RPMI8226 (cell line): ENCODE measurements around the gene SEPTIN12.
A peak's percentile ranks its signal among the peaks of the same experiment; 100 is the strongest.

Experiments used
- DNase-seq: peaks from one replicate; pipeline ENCODE4 v3.0.0-alpha.2; 2015

Gene SEPTIN12

DNA sequence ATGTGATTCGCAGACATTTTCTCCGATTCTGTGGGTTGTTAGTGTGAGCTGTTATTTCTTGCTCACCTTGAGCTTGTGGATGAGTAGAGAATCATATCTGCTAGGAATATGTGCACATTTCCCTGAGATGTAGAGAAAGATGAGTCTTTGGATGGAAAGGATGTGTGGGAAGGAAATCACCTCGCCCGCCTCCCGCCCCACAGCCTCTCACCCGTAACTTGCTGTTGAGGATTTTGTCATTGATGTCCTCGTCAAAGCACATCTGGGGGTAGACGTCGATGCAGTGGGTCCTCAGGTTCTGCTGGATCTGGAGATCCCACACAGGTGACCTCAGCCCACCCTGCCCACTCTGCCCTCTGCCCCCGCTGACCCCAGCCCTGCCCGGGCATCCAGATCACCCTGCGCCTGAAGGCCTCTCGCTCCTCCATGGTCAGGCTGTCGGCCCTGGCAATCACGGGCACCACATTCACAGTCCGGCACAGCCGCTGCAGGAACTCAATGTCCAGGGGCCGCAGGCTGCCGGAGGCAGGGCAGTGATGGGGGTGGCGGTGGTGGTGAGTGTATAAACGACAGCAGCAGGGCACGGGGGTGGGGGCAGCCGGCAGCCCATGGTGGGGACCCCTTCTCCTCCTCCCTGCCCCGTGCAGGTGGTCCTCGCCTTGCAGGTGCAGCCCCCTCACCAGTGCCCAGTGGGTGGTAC is 4.7 kb downstream of the SEPTIN12 start:
- DNase-seq = no peak

DNA sequence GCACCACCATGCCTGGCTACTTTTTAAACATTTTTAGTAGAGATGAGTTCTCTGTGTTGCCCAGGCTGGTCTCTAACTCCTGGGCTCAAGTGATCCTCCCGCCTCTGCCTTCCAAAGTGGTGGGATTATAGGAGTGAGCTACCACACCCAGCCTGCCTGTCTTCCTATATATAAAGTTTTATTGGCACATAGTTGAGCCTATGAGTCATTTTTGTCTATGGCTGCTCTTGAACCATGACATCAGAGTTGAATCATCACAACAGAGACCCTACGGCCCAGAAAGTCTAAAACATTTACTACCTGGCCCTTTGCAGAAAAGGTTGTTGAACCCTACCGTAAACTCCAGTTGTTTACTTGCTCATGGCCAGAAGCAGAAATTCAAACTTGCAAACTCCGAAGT is 7.9 kb downstream of the SEPTIN12 start:
- no peak for DNase-seq

DNA sequence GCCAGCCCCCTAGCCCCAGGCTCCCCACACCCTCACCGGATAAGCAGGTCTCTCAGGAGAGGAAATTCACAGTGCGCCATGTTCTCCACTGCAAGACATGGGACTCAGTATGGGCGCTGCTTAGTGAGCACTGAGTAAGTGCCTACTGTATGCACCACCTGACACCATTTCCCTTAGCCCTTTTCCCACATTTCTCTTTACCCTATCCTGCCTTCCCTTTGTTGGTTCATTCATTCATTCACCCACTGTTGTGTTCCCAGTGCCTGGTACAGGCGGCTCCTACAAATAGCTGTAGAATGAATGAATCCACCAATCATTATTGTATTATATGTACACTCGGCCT is 10.1 kb downstream of the SEPTIN12 start:
- DNase-seq = no peak

- DNase-seq = no peak
Observed at GRCh38 chr16:4777339-4778049, 10.7 kb downstream of the SEPTIN12 start.

DNA sequence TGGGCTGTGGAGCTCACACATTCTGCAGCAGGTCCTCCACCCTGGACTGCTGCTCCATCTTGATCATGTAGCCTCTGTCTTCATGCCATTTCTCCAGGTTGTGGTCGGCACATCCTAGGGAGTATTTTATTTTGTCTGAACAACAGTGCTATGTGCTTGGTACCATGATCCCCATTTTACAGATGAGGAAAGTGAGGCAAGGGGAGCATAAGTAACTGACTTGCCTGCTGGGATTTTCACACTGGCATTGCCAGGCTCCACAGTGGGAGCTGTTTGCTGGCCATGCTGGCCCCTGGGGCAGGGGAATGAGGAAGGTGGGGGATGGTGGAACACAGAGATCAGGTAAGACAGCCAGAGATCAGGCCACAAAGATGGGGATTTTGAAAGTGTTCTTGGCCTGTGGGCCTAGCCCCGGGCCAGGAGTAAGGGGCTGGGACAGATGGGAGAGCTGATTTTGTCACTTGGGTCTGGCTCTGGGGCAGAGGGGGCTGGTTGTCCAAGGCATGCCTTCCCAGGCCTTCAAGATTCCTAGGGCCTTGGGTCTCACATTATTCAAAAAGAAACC is 11.9 kb downstream of the SEPTIN12 start:
- no peak for DNase-seq

- DNase-seq = no peak
Observed at GRCh38 chr16:4775005-4775404, 13.1 kb downstream of the SEPTIN12 start.

- no peak for DNase-seq
Observed at GRCh38 chr16:4772351-4772750, 15.8 kb downstream of the SEPTIN12 start.

DNA sequence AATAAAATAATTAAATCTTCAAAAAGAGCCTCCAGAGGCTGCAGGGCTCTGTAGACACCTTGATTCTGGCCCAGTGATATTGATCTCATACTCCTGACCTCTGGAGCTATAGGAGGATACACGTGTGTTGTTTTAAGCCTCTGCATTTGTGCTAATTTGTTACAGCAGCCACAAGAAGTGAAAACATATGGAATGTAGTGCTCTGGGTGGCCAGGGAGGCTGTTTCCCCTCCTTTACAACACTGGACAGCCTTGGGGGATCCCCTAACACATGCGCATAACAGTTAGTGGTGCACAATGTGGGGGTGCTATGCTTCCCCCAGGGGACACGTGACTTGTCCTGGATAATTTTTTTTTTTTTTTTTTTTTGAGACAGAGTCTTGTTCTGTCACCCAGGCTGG is 16.5 kb downstream of the SEPTIN12 start:
- no peak for DNase-seq

DNA sequence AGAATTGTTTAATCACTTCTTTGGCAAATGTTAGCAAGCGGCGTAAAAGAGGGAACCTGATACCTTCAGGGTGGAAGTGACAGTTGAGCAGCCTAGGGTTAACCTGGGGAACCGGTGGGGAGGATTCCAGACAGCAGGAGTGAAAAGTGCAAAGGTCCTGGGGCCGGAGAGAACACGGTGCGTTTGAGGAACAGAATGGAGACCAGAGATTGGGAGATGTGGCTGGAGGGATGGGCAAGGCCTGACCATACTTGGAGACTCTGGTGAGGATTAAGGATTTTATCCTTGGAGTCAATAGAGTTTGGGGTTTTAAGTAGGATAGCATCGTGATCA is 18.9 kb downstream of the SEPTIN12 start:
- DNase-seq = no peak

- DNase-seq = peak; percentile 94
Observed at GRCh38 chr16:4768549-4769305, 19.4 kb downstream of the SEPTIN12 start.

- peak; percentile 59 for DNase-seq
Observed at GRCh38 chr16:4767872-4768548, 20.1 kb downstream of the SEPTIN12 start.

DNA sequence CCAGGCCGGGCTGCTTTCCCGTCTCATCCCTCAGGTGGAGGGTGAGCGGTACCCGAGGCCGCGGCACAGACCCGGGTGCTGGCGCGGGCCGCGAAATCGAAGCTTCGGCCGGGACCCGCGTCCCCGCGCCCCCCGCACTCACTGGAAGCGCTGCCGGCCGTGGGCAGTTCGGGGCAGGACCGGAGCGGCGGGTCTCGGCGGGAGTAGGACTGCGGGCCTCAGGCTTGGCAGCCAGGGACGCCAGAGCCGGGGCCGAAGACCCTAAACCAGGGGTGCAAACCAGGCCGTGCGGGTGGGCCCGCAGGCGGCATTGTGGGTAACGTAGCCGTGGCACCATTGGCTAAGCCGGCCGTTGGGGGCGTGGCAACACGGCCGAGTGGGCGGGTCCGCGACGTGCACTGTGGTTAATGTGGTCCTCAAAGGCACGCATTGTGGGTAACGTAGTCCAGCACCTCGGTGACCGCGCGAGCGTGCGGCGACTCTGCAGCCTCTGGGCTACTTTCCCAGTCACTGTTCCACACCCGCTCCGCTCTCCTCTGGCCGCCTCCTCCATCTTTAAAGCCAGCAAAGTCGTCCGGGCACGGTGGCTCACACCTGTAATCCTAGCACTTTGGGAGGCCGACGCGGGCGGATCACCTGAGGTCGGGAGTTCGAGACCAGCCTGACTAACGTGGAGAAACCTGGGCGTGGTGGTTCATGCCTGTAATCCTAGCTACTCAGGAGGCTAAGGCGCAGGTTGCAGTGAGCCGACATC is 21.1 kb downstream of the SEPTIN12 start, which contains the start of gene ZNF500:
TSS of gene ZNF500 (minus strand) at position 288 of the 754 bp plus-strand sequence. CDS start 1,184 bp downstream, outside the sequence.
- peak; percentile 99 for DNase-seq

DNA sequence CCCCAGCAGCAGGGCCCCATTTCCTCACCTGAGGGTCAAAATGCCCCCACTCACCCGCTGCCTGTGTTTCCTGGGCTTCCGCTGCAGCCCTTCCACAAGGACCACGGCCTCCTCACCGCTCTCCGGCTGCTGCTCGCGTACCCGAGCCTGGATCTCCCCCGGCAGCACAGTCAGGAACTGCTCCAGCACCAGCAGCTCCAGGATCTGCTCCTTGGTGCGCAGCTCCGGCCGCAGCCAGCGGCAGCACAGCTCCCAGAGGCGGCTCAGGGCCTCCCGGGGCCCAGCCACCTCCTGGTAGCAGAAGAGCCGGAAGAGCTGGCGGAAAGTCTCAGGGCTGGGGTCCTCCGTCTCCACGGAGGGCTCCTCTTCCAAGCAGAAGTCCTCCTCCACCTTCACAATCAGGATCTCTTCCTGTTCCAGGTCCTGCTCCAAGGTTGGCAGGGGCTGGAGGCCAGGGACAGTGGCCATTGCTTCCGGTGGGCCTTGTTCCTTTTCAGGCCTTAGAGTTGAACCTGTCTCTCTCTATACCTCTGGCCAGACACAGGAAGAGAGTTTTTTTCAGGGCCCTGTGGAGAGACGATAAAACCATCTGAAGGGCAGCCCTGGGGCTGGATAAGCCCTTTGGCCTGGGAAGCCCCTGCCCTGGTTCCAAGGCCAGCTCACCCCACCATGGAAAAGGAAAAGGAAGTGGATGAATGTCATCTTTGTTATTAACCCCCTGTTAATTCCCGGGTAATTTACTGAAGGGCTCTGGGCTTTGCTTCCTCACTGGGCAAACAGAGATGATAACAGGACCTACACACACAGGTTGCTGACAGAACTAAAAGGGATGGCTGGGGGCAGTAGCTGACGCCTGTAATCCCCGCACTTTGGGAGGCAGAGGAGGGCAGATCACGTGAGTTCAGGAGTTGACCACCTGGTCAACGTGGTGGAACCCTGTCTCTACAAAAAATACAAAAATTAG is 22.4 kb downstream of the SEPTIN12 start:
- DNase-seq = no peak

- no peak for DNase-seq
Observed at GRCh38 chr16:4763791-4764190, 24.4 kb downstream of the SEPTIN12 start.

- DNase-seq = no peak
Observed at GRCh38 chr16:4762205-4762604, 25.9 kb downstream of the SEPTIN12 start.

GRCh38 chr16:4760221-4760910 is 27.8 kb downstream of the SEPTIN12 start:
- DNase-seq = no peak

- DNase-seq = no peak
Observed at GRCh38 chr16:4755687-4756086, 32.5 kb downstream of the SEPTIN12 start.

- DNase-seq = no peak
Observed at GRCh38 chr16:4754865-4755264, 33.3 kb downstream of the SEPTIN12 start.

DNA sequence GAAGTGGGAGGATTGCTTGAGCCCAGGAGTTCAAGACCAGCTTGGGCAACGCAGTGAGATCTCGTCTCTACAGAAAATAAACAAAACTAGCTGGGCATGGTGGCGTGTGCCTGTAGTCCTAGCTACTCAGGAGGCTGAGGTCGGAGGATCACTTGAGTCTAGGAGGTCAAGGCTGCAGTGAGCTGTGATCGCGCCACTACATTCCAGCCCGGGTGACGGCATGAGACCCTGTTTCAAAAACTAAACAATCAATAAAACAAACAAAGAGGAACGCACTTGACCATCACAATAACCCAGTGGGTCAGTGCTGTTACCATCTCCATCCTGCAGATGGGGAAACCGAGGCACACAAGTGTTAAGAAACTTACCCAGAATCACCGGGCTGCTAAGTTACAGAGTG is 34.9 kb downstream of the SEPTIN12 start:
- DNase-seq = no peak

DNA sequence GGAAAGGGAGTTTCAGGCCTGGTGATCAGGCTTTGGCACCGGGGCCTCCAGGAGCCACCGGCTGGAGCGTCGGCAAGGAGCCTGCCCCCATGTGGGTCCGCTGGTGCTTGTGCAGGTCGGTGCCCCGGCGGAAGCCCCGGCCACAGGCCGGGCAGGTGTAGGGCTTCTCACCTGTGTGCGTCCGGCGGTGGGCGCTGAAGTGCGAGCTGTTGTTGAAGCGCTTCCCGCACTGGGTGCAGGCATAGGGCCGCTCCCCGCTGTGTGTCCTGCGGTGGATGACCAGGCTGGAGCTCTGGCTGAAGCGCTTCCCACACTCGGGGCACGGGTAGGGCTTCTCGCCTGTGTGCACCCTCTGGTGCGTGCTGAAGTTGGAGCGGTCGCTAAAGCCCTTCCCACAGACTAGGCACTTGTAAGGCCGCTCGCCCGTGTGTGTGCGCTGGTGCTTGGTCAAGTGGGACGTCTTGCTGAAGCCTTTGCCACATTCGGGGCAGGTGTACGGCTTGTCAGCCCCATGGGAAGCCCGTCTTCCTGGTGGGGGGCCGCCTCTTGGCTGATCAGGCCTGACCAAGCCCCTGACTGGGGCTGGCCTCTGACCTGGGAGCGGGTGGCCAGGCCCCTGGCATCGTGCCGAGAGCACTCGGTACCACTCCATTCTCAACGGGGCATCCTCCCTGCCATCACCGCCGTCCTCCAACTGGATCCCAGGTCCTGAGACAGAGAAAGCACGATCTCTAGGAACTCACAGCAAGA is 35.6 kb downstream of the SEPTIN12 start:
- no peak for DNase-seq
